Activated naive CD8-positive, alpha-beta T cell treated with anti-CD3 and anti-CD28 coated beads for 36 hours (primary cell): ENCODE measurements around the gene ADSL. TPM values are rescaled to one million over a fixed set of nuclear protein-coding genes. Genes with fewer than 3 reads are reported as not detected.
"Not testable (repeated sequence)": the region's sequence is repeated elsewhere in the genome, so short reads cannot be mapped to it uniquely, and the experiment has no call there.

Experiments used
- DNase-seq: peaks from one replicate; pipeline ENCODE4 v3.0.0; 2021
- H3K27ac Mint-ChIP-seq: one replicate; pipeline ENCODE4 v1.8.0; 2022; ENCODE audit warnings: mild to moderate bottlenecking, moderate library complexity, mixed read lengths
- H3K27me3 Mint-ChIP-seq: one replicate; pipeline ENCODE4 v1.8.0; 2022; ENCODE audit warnings: mild to moderate bottlenecking, mixed read lengths
- H3K36me3 Mint-ChIP-seq: one replicate; pipeline ENCODE4 v1.8.0; 2021; ENCODE audit warnings: mild to moderate bottlenecking, mixed read lengths
- H3K4me1 Mint-ChIP-seq: one replicate; pipeline ENCODE4 v1.8.0; 2021; ENCODE audit warnings: mixed read lengths
- H3K4me3 Mint-ChIP-seq: one replicate; pipeline ENCODE4 v1.8.0; 2022; ENCODE audit warnings: mild to moderate bottlenecking, moderate library complexity, mixed read lengths
- H3K9me3 Mint-ChIP-seq: one replicate; pipeline ENCODE4 v1.8.0; 2022; ENCODE audit warnings: mixed read lengths
- total RNA-seq, 2 experiments: library from RNA; stranded (reverse); gene quantifications; one replicate each; pipeline ENCODE4 v1.2.3, GENCODE V29; 2021

Gene ADSL
- 100 to 1,000 TPM; 174 to 178 TPM for total RNA-seq

GRCh38 chr22:40346185-40347118 lies at the start of gene ADSL:
ADSL (plus strand) TSS chr22:40346500; CDS start chr22:40346559, 59 bp downstream.
- Mint-ChIP-seq H3K4me3 (peak within 1 kb of the TSS; percentile 98), H3K36me3 (peaks cover 33% of the 10 kb centered on the region), H3K4me1 (peaks cover 41% of the 10 kb centered on the region), H3K9me3 (no peaks in the 10 kb centered on the region), H3K27me3 (no peaks in the 10 kb centered on the region), H3K27ac (peak within 1 kb of the TSS; percentile 99)
- peak; percentile 90 for DNase-seq

- no peak for DNase-seq
- peaks cover 14% of the 10 kb centered on the region for H3K4me1 Mint-ChIP-seq
- H3K9me3 Mint-ChIP-seq: no peaks in the 10 kb centered on the region
- no peaks in the 10 kb centered on the region for H3K27me3 Mint-ChIP-seq
- H3K36me3 Mint-ChIP-seq: peaks cover 30% of the 10 kb centered on the region
- no peak overlapping the region for H3K4me3 Mint-ChIP-seq
- H3K27ac Mint-ChIP-seq: no peak overlapping the region
Observed at GRCh38 chr22:40300316-40300715, 46.0 kb upstream of the ADSL start.

- Mint-ChIP-seq H3K4me3 (no peak overlapping the region), H3K27me3 (no peaks in the 10 kb centered on the region), H3K9me3 (no peaks in the 10 kb centered on the region), H3K36me3 (peaks cover 28% of the 10 kb centered on the region), H3K27ac (no peak overlapping the region), H3K4me1 (peaks cover 14% of the 10 kb centered on the region)
- DNase-seq: no peak
Observed at GRCh38 chr22:40300884-40301672, 45.2 kb upstream of the ADSL start.

- H3K36me3 Mint-ChIP-seq: peaks cover 25% of the 10 kb centered on the region
Observed at GRCh38 chr22:40302149-40302548, 44.2 kb upstream of the ADSL start.

GRCh38 chr22:40305625-40306024 lies 40.7 kb upstream of the ADSL start:
- Mint-ChIP-seq H3K9me3 (no peaks in the 10 kb centered on the region), H3K4me1 (peaks cover 39% of the 10 kb centered on the region), H3K36me3 (peaks cover 30% of the 10 kb centered on the region), H3K27me3 (no peaks in the 10 kb centered on the region), H3K27ac (peak overlapping the region; percentile 1), H3K4me3 (no peak overlapping the region)
- DNase-seq: no peak

More at GRCh38 chr22:40302149-40302548, 44.2 kb upstream of the ADSL start:
- no peak overlapping the region for H3K27ac Mint-ChIP-seq
- no peak for DNase-seq
- no peaks in the 10 kb centered on the region for H3K9me3 Mint-ChIP-seq
- H3K27me3 Mint-ChIP-seq: no peaks in the 10 kb centered on the region
- H3K4me3 Mint-ChIP-seq: no peak overlapping the region
- H3K4me1 Mint-ChIP-seq: peaks cover 14% of the 10 kb centered on the region

GRCh38 chr22:40308999-40309573 lies 37.2 kb upstream of the ADSL start:
- DNase-seq: no peak
- H3K4me1 Mint-ChIP-seq: peaks cover 33% of the 10 kb centered on the region
- H3K4me3 Mint-ChIP-seq: no peak overlapping the region
- H3K27ac Mint-ChIP-seq: peak overlapping the region; percentile 83
- peaks cover 26% of the 10 kb centered on the region for H3K36me3 Mint-ChIP-seq
- no peaks in the 10 kb centered on the region for H3K9me3 Mint-ChIP-seq
- no peaks in the 10 kb centered on the region for H3K27me3 Mint-ChIP-seq

GRCh38 chr22:40309631-40310030 lies 36.7 kb upstream of the ADSL start:
- Mint-ChIP-seq H3K4me3 (no peak overlapping the region), H3K4me1 (peaks cover 33% of the 10 kb centered on the region), H3K36me3 (peaks cover 27% of the 10 kb centered on the region), H3K27ac (peak overlapping the region; percentile 83), H3K9me3 (no peaks in the 10 kb centered on the region), H3K27me3 (no peaks in the 10 kb centered on the region)
- DNase-seq: no peak

- Mint-ChIP-seq H3K27ac (no peak overlapping the region), H3K36me3 (peaks cover 29% of the 10 kb centered on the region), H3K9me3 (no peaks in the 10 kb centered on the region), H3K4me3 (no peak overlapping the region), H3K27me3 (no peaks in the 10 kb centered on the region), H3K4me1 (peaks cover 33% of the 10 kb centered on the region)
- no peak for DNase-seq
Observed at GRCh38 chr22:40310081-40310767, 36.1 kb upstream of the ADSL start.

- Mint-ChIP-seq H3K27me3 (no peaks in the 10 kb centered on the region), H3K27ac (no peak overlapping the region), H3K4me3 (no peak overlapping the region), H3K4me1 (peaks cover 32% of the 10 kb centered on the region), H3K9me3 (no peaks in the 10 kb centered on the region), H3K36me3 (peaks cover 35% of the 10 kb centered on the region)
- no peak for DNase-seq
Observed at GRCh38 chr22:40310768-40311120, 35.6 kb upstream of the ADSL start.

- DNase-seq, H3K27ac Mint-ChIP-seq, H3K27me3 Mint-ChIP-seq, H3K4me3 Mint-ChIP-seq, H3K9me3 Mint-ChIP-seq: not testable (repeated sequence)
- peaks cover 44% of the 10 kb centered on the region for H3K36me3 Mint-ChIP-seq
- H3K4me1 Mint-ChIP-seq: peaks cover 36% of the 10 kb centered on the region
Observed at GRCh38 chr22:40311646-40312045, 34.7 kb upstream of the ADSL start.

GRCh38 chr22:40312050-40312449 lies 34.2 kb upstream of the ADSL start:
- H3K36me3 Mint-ChIP-seq: peaks cover 48% of the 10 kb centered on the region
- H3K4me1 Mint-ChIP-seq: peaks cover 37% of the 10 kb centered on the region
- no peak overlapping the region for H3K27ac Mint-ChIP-seq

GRCh38 chr22:40313007-40313406 lies 33.3 kb upstream of the ADSL start:
- H3K4me3 Mint-ChIP-seq: no peak overlapping the region
- no peak for DNase-seq
- peaks cover 28% of the 10 kb centered on the region for H3K4me1 Mint-ChIP-seq
- no peaks in the 10 kb centered on the region for H3K9me3 Mint-ChIP-seq
- peak overlapping the region; percentile 26 for H3K27ac Mint-ChIP-seq
- H3K27me3 Mint-ChIP-seq: no peaks in the 10 kb centered on the region
- H3K36me3 Mint-ChIP-seq: peaks cover 48% of the 10 kb centered on the region

More at GRCh38 chr22:40312050-40312449, 34.2 kb upstream of the ADSL start:
- H3K4me3 Mint-ChIP-seq: no peak overlapping the region
- no peak for DNase-seq
- no peaks in the 10 kb centered on the region for H3K9me3 Mint-ChIP-seq
- H3K27me3 Mint-ChIP-seq: no peaks in the 10 kb centered on the region

GRCh38 chr22:40314041-40314440 lies 32.3 kb upstream of the ADSL start:
- H3K27ac Mint-ChIP-seq: no peak overlapping the region
- no peaks in the 10 kb centered on the region for H3K9me3 Mint-ChIP-seq
- H3K27me3 Mint-ChIP-seq: no peaks in the 10 kb centered on the region
- no peak for DNase-seq
- peaks cover 18% of the 10 kb centered on the region for H3K4me1 Mint-ChIP-seq
- peaks cover 44% of the 10 kb centered on the region for H3K36me3 Mint-ChIP-seq
- H3K4me3 Mint-ChIP-seq: no peak overlapping the region

GRCh38 chr22:40320687-40321086 lies 25.6 kb upstream of the ADSL start:
- Mint-ChIP-seq H3K4me1 (peaks cover 46% of the 10 kb centered on the region), H3K4me3 (no peak overlapping the region), H3K36me3 (peaks cover 49% of the 10 kb centered on the region), H3K27me3 (no peaks in the 10 kb centered on the region), H3K27ac (peak overlapping the region; percentile 54), H3K9me3 (no peaks in the 10 kb centered on the region)
- DNase-seq: no peak
